PFSK-1 (cell line): Measurements from ENCODE around the gene OPRD1.

Experiments
- FOXP2 ChIP-seq: optimal IDR thresholded peaks from 2 replicates; pipeline ENCODE3; 2011; ENCODE audit warnings: borderline replicate concordance, control low read depth, inconsistent platforms; ENCODE audit not compliant: insufficient read depth; ENCODE audit errors: extremely low read length, extremely low read depth
- TAF1 ChIP-seq: IDR thresholded peaks from 2 replicates; pipeline ENCODE4 v1.6.1; 2012; ENCODE audit warnings: low read length, control low read depth, borderline replicate concordance; ENCODE audit not compliant: insufficient read depth

- no peak for TF ChIP-seq TAF1
- TF ChIP-seq FOXP2 = no peak
Observed at GRCh38 chr1:28782011-28782410, 30.0 kb upstream of the OPRD1 start.
